WERI-Rb-1 (cell line): ENCODE data around the gene TTC39B.

Source experiments
- DNase-seq: peaks from one replicate; pipeline ENCODE4 v3.0.0-alpha.2; 2020
- H3K27ac ChIP-seq: fragments of 250-450 bp; sonication (Bioruptor Pico); 2 replicates; pipeline ENCODE4 v1.5.1; 2020; ENCODE audit warnings: mild to moderate bottlenecking, moderate library complexity
- H3K27me3 ChIP-seq: fragments of 250-450 bp; sonication (Bioruptor Pico); 2 replicates; pipeline ENCODE4 v1.5.1; 2021; ENCODE audit warnings: mild to moderate bottlenecking, low read depth, moderate library complexity; ENCODE audit not compliant: insufficient read depth, severe bottlenecking
- H3K36me3 ChIP-seq: fragments of 250-450 bp; sonication (Bioruptor Pico); 2 replicates; pipeline ENCODE4 v1.5.1; 2020; ENCODE audit warnings: mild to moderate bottlenecking, moderate library complexity
- H3K4me3 ChIP-seq: 2 replicates; pipeline ENCODE4 v1.5.1; 2011; ENCODE audit warnings: low read depth, mild to moderate bottlenecking, control low read depth, low read length
- H3K9me3 ChIP-seq: fragments of 250-450 bp; sonication (Bioruptor Pico); 2 replicates; pipeline ENCODE4 v1.5.1; 2021; ENCODE audit warnings: mild to moderate bottlenecking, moderate library complexity; ENCODE audit not compliant: severe bottlenecking
- TF ChIP-seq, protein P1 (sequence below): IDR thresholded peaks from 2 replicates; pipeline ENCODE4 v1.5.1; 2011; ENCODE audit warnings: low read depth, mild to moderate bottlenecking, control low read depth, inconsistent platforms, low read length

The TTC39B gene

DNA sequence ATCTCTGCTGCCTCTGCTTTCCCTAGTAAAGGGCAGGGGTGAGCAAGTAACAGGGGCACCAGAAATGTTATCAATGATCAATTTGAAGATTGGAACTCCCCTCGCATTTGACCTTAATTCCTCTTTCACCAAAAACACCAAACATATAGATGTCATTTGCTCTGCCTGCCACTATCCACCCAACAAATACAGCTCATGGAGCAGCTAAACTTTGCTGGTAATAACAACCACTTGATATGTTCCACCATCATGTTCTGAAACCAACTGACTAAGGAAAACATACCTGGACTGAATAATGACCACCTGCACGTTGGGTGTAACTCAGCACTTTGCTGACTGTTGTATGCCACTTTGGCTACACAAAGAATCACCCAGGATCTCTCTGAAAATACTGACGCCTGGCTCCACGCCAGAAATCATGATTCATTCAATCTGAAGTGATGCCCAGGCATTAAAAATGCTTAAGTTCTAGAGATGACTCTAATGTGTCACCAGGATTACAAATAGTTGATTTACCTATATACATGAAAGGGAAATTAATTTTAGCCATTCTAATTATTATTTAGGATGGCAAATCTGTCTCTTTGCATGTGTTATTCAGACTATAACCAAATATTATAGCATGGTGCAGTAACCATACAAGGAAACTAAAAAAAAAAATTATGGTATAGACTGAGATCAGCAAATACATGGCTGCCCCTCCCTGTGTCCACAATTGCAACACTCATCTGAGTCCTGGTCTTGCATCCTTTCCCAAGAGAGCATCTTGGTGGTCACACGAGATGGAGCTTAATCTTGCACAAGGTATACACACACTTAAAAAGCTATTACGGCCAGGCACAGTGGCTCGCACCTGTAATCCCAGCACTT is 43.1 kb upstream of the TTC39B start:
- Histone ChIP-seq H3K27ac (no peak overlapping the region), H3K9me3 (no peaks in the 10 kb centered on the region), H3K36me3 (no peaks in the 10 kb centered on the region), H3K4me3 (no peak overlapping the region), H3K27me3 (no peaks in the 10 kb centered on the region)
- TF ChIP-seq, protein P1, sequence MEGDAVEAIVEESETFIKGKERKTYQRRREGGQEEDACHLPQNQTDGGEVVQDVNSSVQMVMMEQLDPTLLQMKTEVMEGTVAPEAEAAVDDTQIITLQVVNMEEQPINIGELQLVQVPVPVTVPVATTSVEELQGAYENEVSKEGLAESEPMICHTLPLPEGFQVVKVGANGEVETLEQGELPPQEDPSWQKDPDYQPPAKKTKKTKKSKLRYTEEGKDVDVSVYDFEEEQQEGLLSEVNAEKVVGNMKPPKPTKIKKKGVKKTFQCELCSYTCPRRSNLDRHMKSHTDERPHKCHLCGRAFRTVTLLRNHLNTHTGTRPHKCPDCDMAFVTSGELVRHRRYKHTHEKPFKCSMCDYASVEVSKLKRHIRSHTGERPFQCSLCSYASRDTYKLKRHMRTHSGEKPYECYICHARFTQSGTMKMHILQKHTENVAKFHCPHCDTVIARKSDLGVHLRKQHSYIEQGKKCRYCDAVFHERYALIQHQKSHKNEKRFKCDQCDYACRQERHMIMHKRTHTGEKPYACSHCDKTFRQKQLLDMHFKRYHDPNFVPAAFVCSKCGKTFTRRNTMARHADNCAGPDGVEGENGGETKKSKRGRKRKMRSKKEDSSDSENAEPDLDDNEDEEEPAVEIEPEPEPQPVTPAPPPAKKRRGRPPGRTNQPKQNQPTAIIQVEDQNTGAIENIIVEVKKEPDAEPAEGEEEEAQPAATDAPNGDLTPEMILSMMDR, result no peak
- no peak for DNase-seq

DNA sequence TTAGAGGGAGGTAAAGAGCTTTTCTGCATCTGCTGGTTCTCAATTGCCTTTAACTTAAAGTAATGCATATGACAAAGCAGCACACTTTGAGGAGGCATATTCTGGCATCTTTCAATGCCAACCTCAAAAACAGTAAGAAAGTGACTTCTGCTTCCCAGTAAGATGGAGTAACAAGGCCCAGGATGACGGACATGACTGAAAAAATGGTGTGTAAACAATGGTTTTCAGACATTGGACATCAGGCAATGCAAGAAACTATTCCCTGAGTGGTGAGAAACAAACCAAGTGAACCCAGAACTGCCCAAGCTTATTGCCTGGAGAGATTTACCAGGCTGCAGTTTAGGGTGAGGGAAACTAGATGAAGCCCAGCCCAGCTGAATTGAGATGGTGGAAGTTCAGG is 39.8 kb upstream of the TTC39B start:
- no peak overlapping the region for H3K27ac ChIP-seq
- no peaks in the 10 kb centered on the region for H3K27me3 ChIP-seq
- no peak overlapping the region for H3K4me3 ChIP-seq
- TF ChIP-seq, protein P1, result no peak
- no peaks in the 10 kb centered on the region for H3K9me3 ChIP-seq
- no peak for DNase-seq
- H3K36me3 ChIP-seq, result no peaks in the 10 kb centered on the region

DNA sequence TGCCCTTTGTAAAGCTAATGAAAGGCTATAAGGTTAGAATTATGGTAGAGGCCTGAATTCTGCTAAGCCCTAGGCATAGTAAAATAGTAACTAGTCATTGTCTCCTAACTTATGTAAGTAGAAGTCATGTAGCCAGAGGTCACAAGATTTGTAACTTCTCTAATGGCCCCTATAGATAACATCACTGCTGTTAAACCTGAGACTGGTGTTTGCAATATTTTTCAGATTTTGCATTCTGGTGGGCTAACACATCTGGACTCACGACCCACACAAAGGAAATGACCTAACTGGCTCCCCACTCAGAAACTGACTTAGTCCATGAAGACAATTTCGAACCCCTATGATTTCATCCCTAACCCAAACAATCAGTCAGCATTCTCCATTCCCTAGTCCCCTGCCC is 37.2 kb upstream of the TTC39B start:
- Histone ChIP-seq H3K9me3 (no peaks in the 10 kb centered on the region), H3K4me3 (no peak overlapping the region), H3K36me3 (no peaks in the 10 kb centered on the region), H3K27me3 (no peaks in the 10 kb centered on the region), H3K27ac (no peak overlapping the region)
- TF ChIP-seq, protein P1, result no peak
- DNase-seq, result no peak

DNA sequence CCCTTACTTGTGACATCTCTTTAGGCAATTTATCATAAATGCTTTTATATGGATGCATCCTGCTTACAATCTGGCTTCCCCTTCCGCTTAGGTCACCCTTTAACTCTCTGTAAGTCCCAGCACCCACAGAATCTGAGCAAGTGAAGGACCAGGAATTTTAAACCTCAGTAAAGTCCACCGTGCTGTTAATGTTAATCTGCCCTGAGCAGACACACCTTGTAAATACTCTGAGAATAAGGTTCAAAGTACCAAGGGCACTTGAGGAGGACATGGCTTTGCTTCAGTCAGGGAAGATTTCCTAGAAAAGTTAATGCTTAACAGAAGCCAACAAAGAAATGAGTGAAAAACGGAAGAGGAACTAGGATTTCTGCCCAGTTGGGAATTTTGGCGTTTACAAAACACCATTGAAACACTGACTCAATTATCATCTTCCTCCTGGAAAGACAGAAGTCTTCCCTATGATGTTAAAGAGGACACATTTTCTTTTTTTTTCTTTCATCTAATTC is 26.4 kb upstream of the TTC39B start:
- Histone ChIP-seq H3K4me3 (no peak overlapping the region), H3K36me3 (no peaks in the 10 kb centered on the region), H3K9me3 (no peaks in the 10 kb centered on the region), H3K27me3 (no peaks in the 10 kb centered on the region), H3K27ac (no peak overlapping the region)
- TF ChIP-seq, protein P1, result no peak
- no peak for DNase-seq

DNA sequence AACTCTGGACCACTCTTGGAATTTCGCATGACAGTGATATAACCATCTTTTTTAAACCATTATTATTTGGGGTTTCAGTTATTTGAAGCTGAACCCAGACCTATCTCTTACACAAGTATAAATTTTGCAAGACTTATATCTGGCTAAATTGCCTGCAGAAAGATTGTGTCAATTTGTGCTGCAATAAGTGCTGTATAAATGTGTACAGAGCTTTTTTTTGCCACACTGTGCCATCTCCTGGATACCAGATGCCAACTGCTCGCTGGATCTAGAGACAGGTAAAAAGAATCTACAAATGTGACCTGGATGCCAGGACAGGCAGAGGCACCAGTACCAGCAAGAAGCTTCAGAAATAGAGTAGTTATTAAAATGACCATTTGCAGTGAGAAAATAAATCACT is 25.9 kb upstream of the TTC39B start:
- Histone ChIP-seq H3K36me3 (no peaks in the 10 kb centered on the region), H3K27me3 (no peaks in the 10 kb centered on the region), H3K9me3 (no peaks in the 10 kb centered on the region), H3K27ac (no peak overlapping the region), H3K4me3 (no peak overlapping the region)
- TF ChIP-seq, protein P1, result no peak
- no peak for DNase-seq
